Right cardiac atrium (tissue), 5 donors: ENCODE data around the gene FGF12. TPM values are rescaled to one million over a fixed set of nuclear protein-coding genes. Genes with fewer than 3 reads are reported as not detected.

Experiments
- ATAC-seq, 2 donors: fragments of 200-7000 bp; cut with Tn5 transposase; one replicate each; pipeline versions ENCODE4 v1.8.0 to v1.9.1; 2020; ENCODE audit warnings: moderate library complexity in 2 of 2, mild to moderate bottlenecking in 1 of 2
- DNase-seq, 3 donors: peaks; one replicate each; pipeline ENCODE4 v3.0.0-alpha.2; 2020
- H3K27ac ChIP-seq: one replicate; pipeline ENCODE4 v1.5.1; 2013; ENCODE audit warnings: mild to moderate bottlenecking, low read length, control low read depth, moderate library complexity
- H3K27me3 ChIP-seq: one replicate; pipeline ENCODE4 v1.6.1; 2013; ENCODE audit not compliant: control insufficient read depth, insufficient read depth
- H3K4me1 ChIP-seq: one replicate; pipeline ENCODE4 v1.6.1; 2013; ENCODE audit warnings: low read length; ENCODE audit not compliant: control insufficient read depth, insufficient read depth
- H3K4me3 ChIP-seq: one replicate; pipeline ENCODE4 v1.5.1; 2013; ENCODE audit warnings: low read length, control low read depth
- H3K9me3 ChIP-seq: one replicate; pipeline ENCODE4 v1.6.1; 2013; ENCODE audit warnings: low read length; ENCODE audit not compliant: control insufficient read depth
- WGBS: extraction: QIAGEN DNeasy Blood & Tissue Kit; methylation state at CpG from one replicate; pipeline ENCODE4 v1.1.7; 2013; 5-methylcytosine and 5-hydroxymethylcytosine counted together
- intact Hi-C, 4 donors: fragments of 100-400 bp; cut with DNase I; formaldehyde crosslinking; loops; one replicate each; pipeline versions ENCODE4 v1.11.0 to v1.14.0; 2022 to 2023
- polyA plus RNA-seq: library from polyadenylated mRNA; stranded (reverse); fragments of 200-250 nt; gene quantifications from one replicate; pipeline ENCODE4 v1.2.3, GENCODE V29; 2013
- total RNA-seq, 4 donors: library from RNA; stranded (reverse); fragmentation: NEBNext Ultra II Directional; extraction: Animal tissue kit (Norgen Biotek cat#: 25700); gene quantifications; one replicate each; pipeline ENCODE4 v1.2.1, GENCODE V29; 2021
- donor health status: healthy with polysubstance abuse.
- donor health status: DM: no; HTN: yes; CAD: no.
- donor health status: DM: no; HTN: no; CAD: no.
- donor health status: DM: no; HTN: yes; CAD: no; lungs with severe emphysema.
- donor health status: DM: yes; HTN: yes; CAD: no.

Gene FGF12
- total and polyA plus RNA-seq, 5 donors: 230 to 354 (median 332) TPM

DNA sequence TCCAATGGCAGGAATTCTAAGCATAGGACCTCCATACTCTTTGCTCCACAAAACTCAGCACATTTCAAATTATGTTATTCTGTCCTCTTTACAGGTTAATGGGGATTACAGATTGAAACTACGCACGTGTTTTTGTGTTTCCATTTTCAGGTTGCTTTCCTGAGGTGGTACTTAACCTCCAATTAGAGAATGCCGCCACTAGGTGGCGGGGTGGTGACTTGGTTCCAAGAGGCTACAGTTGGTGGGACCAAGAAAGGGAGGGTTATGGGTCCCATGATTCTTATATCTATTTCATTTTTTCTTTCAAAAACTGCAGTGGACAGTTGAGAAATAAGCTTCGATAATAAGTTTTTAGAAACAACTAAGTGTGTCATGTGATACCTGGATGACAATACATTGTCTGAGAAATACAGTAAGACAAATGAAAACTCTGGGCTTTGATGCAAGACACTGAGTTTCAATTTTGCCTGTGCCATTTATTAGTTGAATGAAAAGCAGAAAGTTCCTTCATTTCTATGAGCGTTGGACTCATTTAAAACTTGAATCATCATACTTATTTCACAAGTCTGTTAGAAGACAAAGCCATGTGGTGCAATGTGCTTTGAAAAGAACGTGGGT is 539.0 kb downstream of the FGF12 start:
- DNase-seq (peak; percentile 55 to 81 (median 71)), ATAC-seq (peak; percentile 50 to 61)
- intact Hi-C loops: loop anchor here in 1 of 4 donors (5.0 kb wide), 1 partner anchor 254 kb away; no protein-coding TSS in a partner anchor
- H3K27me3 ChIP-seq: no peaks in the 10 kb centered on the region
- H3K4me3 ChIP-seq: no peak overlapping the region
- no peak overlapping the region for H3K27ac ChIP-seq
- H3K9me3 ChIP-seq: no peaks in the 10 kb centered on the region
- WGBS: 35% methylated on average over 7 of the region's 7 CpGs
- no peaks in the 10 kb centered on the region for H3K4me1 ChIP-seq

DNA sequence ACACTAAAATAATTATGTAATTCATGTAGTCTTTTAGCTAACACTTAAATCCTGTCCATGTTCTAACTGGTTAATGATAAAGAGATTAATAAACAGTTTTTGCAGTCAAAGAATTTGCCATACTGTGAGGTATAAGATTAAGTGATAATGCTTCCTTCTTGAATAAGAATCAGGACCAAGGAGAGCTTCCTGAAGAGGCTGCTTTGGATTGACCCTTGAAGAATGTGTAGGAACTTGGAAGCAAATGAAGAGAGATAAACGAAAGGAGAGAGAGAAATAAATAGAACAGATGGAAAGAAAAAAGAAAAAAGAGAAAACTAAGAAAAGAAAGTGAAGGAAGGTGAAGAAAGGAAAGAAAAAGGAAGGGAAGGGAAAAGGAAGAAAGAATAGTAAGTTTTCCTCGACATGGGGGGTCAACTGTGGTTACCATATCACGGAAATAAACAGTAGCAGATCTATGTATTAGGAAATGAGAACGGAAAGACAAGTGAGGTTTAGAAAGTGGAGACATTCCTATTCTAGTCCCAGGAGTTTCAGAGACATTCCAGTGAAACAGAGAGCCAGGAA is 539.8 kb downstream of the FGF12 start:
- intact Hi-C loops: loop anchor here in 1 of 4 donors (5.0 kb wide), 1 partner anchor 255 kb away; no protein-coding TSS in a partner anchor
- DNase-seq (no peak), ATAC-seq (no peak)
- WGBS: 47% methylated on average over 4 of the region's 4 CpGs
- H3K27me3 ChIP-seq: no peaks in the 10 kb centered on the region
- H3K9me3 ChIP-seq: no peaks in the 10 kb centered on the region
- H3K4me1 ChIP-seq: no peaks in the 10 kb centered on the region
- H3K27ac ChIP-seq: no peak overlapping the region
- no peak overlapping the region for H3K4me3 ChIP-seq

DNA sequence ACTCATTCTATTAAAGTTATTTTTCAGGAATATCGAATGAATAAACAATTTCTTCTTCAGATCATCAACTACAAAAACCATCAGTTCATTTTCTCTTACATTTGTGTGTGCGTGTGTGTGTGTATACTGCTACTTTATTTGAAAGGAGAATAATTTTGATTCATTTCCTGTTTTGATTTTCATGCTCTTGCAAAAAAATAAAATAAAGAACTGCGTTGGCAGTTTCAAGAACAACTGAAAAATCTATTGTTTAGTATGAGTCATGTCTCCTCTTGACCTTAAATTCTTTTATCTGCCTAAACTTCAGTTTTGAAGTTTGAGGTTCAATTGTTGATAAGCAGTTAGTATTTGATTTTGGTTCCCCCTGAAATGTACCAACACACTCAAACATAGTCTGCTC is 540.8 kb downstream of the FGF12 start:
- no peaks in the 10 kb centered on the region for H3K27me3 ChIP-seq
- intact Hi-C loops: loop anchor here in 1 of 4 donors (5.0 kb wide), 1 partner anchor 256 kb away; no protein-coding TSS in a partner anchor
- 66% methylated on average over 3 of the region's 3 CpGs for WGBS
- DNase-seq (no peak), ATAC-seq (no peak)
- no peak overlapping the region for H3K4me3 ChIP-seq
- H3K9me3 ChIP-seq: no peaks in the 10 kb centered on the region
- no peak overlapping the region for H3K27ac ChIP-seq
- no peaks in the 10 kb centered on the region for H3K4me1 ChIP-seq

DNA sequence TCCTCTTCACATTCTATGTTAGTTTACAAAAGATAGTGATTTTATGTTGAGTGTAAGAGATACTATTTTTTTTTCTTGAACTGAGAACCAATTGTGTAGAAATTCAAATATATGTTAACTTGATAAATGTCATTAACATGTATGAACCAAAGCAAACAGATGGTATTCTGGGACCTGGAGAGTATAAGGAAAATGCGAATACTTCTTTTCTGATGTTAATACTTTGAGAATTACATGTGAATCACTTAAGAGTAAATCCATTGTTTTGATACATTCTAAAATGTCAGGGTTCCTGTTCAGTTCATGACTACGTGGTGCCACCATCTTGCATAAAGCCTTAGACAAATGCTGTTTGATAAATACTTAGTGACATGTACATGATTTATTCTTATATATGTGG is 541.3 kb downstream of the FGF12 start:
- no peak for ATAC-seq

DNA sequence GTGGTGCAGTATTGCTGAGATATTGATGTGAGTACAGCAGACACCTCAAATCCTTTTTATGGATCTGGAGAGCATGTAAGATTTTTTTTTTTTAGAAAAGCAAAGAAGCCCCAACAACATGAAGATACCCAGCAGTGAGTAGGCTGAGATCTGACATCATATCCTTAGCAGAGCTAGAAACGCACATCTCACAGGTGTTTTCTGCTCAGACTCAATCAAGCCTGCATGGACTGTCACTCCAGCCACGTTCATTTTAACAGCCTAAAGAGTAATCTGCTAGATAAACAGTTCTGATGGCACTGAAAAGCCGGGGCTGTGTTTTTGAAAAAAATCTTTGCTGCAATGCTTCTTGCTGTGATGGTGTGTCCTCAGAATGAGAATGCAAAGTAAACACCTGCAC is 544.2 kb downstream of the FGF12 start:
- Histone ChIP-seq H3K27ac (no peak overlapping the region), H3K9me3 (no peaks in the 10 kb centered on the region), H3K4me1 (no peaks in the 10 kb centered on the region), H3K27me3 (no peaks in the 10 kb centered on the region), H3K4me3 (no peak overlapping the region)
- ATAC-seq: no peak
- 44% methylated on average over 3 of the region's 3 CpGs for WGBS
- no peak for DNase-seq
- intact Hi-C loops: no loop called here

More for the DNA sequence above, 541.3 kb downstream of the FGF12 start:
- Histone ChIP-seq H3K9me3 (no peaks in the 10 kb centered on the region), H3K27me3 (no peaks in the 10 kb centered on the region), H3K4me3 (no peak overlapping the region), H3K27ac (no peak overlapping the region), H3K4me1 (no peaks in the 10 kb centered on the region)
- intact Hi-C loops: loop anchor here in 1 of 4 donors (5.0 kb wide), 1 partner anchor 256 kb away; no protein-coding TSS in a partner anchor
- DNase-seq: no peak
- WGBS: 76% methylated on average over 2 of the region's 2 CpGs

DNA sequence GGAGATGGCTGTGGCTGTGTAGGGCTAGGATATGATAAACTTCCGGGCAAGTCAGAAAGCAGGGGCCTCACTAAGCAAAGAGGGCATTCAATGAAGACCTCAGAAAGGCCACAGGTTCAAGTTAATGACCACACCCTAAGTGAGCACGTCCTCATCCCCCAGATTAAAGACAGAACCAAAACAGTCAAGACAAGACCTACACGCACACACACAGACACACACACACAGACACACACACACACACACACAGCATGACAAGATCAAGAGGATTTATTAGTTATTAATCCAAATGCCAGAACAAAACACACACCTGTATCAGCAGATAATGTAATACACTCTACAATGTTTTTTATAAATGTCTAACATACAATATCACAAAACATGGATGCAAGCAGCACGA is 546.2 kb downstream of the FGF12 start:
- DNase-seq: no peak
- Histone ChIP-seq H3K9me3 (no peaks in the 10 kb centered on the region), H3K4me3 (no peak overlapping the region), H3K4me1 (no peaks in the 10 kb centered on the region), H3K27me3 (no peaks in the 10 kb centered on the region), H3K27ac (no peak overlapping the region)
- WGBS: 87% methylated on average over 4 of the region's 4 CpGs
- intact Hi-C loops: no loop called here
- ATAC-seq: no peak

DNA sequence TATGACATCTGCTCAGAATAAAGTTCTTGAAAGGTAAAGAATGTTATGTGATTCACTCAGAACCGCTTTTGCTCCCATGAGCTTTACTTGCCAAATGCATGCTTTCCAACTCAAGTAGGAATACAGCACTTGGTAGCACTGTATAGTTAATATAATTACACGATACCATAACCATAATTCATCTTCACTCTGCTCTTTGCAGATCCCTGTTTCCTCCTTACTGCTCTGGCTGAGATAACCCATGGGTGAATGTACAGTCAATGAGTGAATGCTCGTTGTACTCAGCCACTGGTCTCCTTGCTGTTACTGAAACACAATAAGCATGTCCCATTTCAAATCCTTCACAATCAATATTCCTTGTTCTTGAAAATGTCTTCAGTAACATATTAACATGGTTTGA is 550.0 kb downstream of the FGF12 start:
- no peak for ATAC-seq
- DNase-seq: no peak
- no peaks in the 10 kb centered on the region for H3K27me3 ChIP-seq
- no peak overlapping the region for H3K4me3 ChIP-seq
- intact Hi-C loops: no loop called here
- WGBS: 77% methylated on average over 3 of the region's 3 CpGs
- H3K4me1 ChIP-seq: peaks cover 2% of the 10 kb centered on the region
- no peaks in the 10 kb centered on the region for H3K9me3 ChIP-seq
- H3K27ac ChIP-seq: no peak overlapping the region

DNA sequence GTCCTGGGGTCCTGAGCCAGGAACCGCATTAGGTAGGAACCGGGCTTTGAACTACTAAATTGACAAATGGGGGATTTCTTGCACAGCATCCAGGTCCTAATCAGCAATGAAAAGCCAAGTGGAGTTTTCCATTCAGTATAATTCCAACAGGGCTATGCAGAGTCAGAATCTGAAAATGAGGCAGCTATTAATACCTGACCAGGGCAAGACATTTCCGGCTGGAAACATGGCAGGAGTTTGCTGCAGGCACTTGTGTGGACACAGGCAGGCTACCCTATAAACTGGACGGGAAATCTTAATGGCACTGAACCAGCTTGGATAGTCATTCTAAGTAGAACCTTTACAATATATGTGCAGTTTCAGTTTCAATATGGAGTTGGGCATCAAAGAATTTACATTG is 553.1 kb downstream of the FGF12 start:
- WGBS: 80% methylated on average over 4 of the region's 4 CpGs
- Histone ChIP-seq H3K27me3 (no peaks in the 10 kb centered on the region), H3K9me3 (no peaks in the 10 kb centered on the region), H3K4me3 (no peak overlapping the region), H3K27ac (no peak overlapping the region), H3K4me1 (peaks cover 2% of the 10 kb centered on the region)
- peak in 1 of 3 donors; percentile 20 for DNase-seq
- ATAC-seq: peak in 1 of 2 donors; percentile 50
- intact Hi-C loops: no loop called here

DNA sequence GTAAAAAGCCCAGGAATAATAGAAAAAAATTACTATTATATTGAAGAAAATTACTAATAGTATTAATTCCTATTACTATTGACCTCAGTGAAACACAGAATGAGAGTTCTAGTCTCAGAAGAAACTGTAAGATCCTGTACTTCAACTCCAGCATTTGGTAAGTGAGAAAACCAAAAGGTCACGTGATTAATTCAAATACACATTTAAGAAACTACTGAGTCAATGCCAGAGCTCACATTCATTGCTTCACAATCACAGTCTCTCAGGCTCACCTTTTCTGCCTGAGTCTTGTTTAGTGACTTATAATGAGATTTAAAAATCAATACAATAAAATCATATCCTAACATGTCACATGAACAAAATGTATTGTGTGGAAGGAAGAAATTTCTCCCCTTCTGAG is 556.1 kb downstream of the FGF12 start:
- Histone ChIP-seq H3K27me3 (no peaks in the 10 kb centered on the region), H3K9me3 (no peaks in the 10 kb centered on the region), H3K27ac (no peak overlapping the region), H3K4me1 (peaks cover 2% of the 10 kb centered on the region), H3K4me3 (no peak overlapping the region)
- WGBS: 44% methylated on average over 1 of the region's 1 CpG
- intact Hi-C loops: no loop called here
- DNase-seq: no peak
- no peak for ATAC-seq

DNA sequence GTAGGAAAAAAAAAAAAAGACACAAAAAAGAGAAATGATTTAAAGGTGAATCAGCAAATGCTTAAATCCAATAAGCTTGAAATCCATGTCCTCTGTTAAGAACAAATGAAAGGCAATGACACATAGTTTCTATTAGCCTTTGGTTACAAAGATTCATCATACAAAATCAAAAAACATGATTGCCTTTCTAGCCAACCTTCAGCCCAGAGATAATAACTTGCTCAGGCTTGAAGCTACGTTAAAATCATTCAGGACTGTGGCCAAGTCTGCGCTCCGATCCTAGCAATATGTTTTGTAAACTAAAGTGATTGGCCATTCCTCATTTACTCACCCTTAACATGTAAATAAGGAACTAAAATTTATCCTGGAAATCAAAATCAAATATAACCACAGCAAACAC is 556.7 kb downstream of the FGF12 start:
- intact Hi-C loops: no loop called here
- H3K4me1 ChIP-seq: peaks cover 2% of the 10 kb centered on the region

DNA sequence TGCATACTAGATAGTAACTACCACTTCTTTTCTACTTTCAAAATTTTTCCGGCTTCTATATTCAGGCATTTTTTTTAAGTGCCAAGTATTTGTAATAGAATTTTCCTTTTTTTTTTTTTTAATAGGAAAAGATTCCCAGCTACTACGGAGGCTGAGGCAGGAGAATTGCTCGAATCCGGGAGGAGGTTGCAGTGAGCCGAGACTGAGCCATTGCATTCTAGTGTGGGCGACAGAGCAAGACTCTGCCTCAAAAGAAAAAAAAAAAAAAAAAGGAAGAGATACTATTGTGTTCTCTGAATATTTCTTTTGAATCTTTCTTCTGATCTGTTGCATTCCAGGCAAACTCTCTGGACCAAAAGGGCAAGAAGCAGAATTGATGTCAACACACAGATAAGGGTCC is 557.3 kb downstream of the FGF12 start:
- no peaks in the 10 kb centered on the region for H3K9me3 ChIP-seq
- peaks cover 2% of the 10 kb centered on the region for H3K4me1 ChIP-seq
- no peak overlapping the region for H3K27ac ChIP-seq
- intact Hi-C loops: no loop called here
- H3K4me3 ChIP-seq: no peak overlapping the region
- peak in 1 of 2 donors; percentile 37 for ATAC-seq
- no peak for DNase-seq
- 61% methylated on average over 6 of the region's 6 CpGs for WGBS
- no peaks in the 10 kb centered on the region for H3K27me3 ChIP-seq

More for the DNA sequence above, 556.7 kb downstream of the FGF12 start:
- no peaks in the 10 kb centered on the region for H3K27me3 ChIP-seq
- ATAC-seq: no peak
- 48% methylated on average over 3 of the region's 3 CpGs for WGBS
- H3K4me3 ChIP-seq: no peak overlapping the region
- DNase-seq: no peak
- H3K27ac ChIP-seq: no peak overlapping the region
- H3K9me3 ChIP-seq: no peaks in the 10 kb centered on the region
